H1 (cell line): ENCODE measurements around the gene SLC6A18. TPM values are rescaled to one million over a fixed set of nuclear protein-coding genes. Genes with fewer than 3 reads are reported as not detected.

ENCODE experiments used
- CTCF ChIA-PET: fragments of 300-600 bp; sonication (Branson Sonifier 250); formaldehyde crosslinking; loops from one replicate; lab custom pipeline; 2021; ENCODE audit not compliant: partially characterized antibody; lab: Charles Lee
- POLR2A ChIA-PET: fragments of 300-600 bp; sonication (Branson Sonifier 250); formaldehyde crosslinking; loops from one replicate; lab custom pipeline; 2021; ENCODE audit warnings: inconsistent platforms; ENCODE audit not compliant: partially characterized antibody; lab: Charles Lee
- DNase-seq, 2 experiments: peaks; one replicate each; pipeline versions ENCODE4 v3.0.0 to v3.0.0-alpha.2; 2010 to 2022; ENCODE audit warnings: low spot score in 2 of 2, low read depth in 1 of 2, mixed read lengths in 1 of 2
- FAIRE-seq: peaks from 2 replicates; lab custom pipeline; 2011; peaks lifted over from hg19 to GRCh38; lab: Jason Lieb, UNC
- H2AFZ ChIP-seq: 2 replicates; pipeline ENCODE4 v1.8.1; 2012; ENCODE audit warnings: low read length, inconsistent platforms
- H2AK5ac ChIP-seq: 2 replicates; pipeline ENCODE4 v1.6.1; 2013; ENCODE audit warnings: low read depth, low read length
- H2BK120ac ChIP-seq: replicated peaks from 2 replicates; pipeline ENCODE3; 2013; ENCODE audit warnings: low read depth, low read length, inconsistent platforms
- H2BK12ac ChIP-seq: 2 replicates; pipeline ENCODE4 v1.6.1; 2013; ENCODE audit warnings: low read depth, low read length
- H2BK15ac ChIP-seq: 2 replicates; pipeline ENCODE4 v1.6.1; 2013; ENCODE audit warnings: low read length
- H2BK20ac ChIP-seq: 2 replicates; pipeline ENCODE4 v1.6.1; 2013; ENCODE audit warnings: low read length
- H2BK5ac ChIP-seq: 2 replicates; pipeline ENCODE4 v1.6.1; 2013; ENCODE audit warnings: low read depth, low read length
- H3K14ac ChIP-seq: 2 replicates; pipeline ENCODE4 v1.6.1; 2013; ENCODE audit warnings: inconsistent platforms; ENCODE audit not compliant: insufficient read length
- H3K18ac ChIP-seq: 2 replicates; pipeline ENCODE4 v1.6.1; 2013; ENCODE audit warnings: low read length; ENCODE audit errors: extremely low read depth
- H3K23ac ChIP-seq: 2 replicates; pipeline ENCODE4 v1.6.1; 2013; ENCODE audit warnings: inconsistent platforms; ENCODE audit not compliant: insufficient read length
- H3K23me2 ChIP-seq: 2 replicates; pipeline ENCODE4 v1.6.1; 2013; ENCODE audit warnings: low read depth, low read length
- H3K27ac ChIP-seq: 2 replicates; pipeline ENCODE4 v1.6.1; 2011; ENCODE audit warnings: low read depth, low read length, inconsistent platforms
- H3K27me3 ChIP-seq, 4 experiments: replicated peaks in 1 of 4; 1 replicate in 1 of 4; 2 replicates in 3 of 4; pipeline versions ENCODE4 v1.6.1 to v1.8.1; 2011 to 2013; ENCODE audit warnings: low read length in 3 of 4, mild to moderate bottlenecking in 3 of 4, inconsistent platforms in 2 of 4, mixed read lengths in 2 of 4, moderate library complexity in 1 of 4; ENCODE audit not compliant: control insufficient read depth in 3 of 4, insufficient read depth in 3 of 4; ENCODE audit errors: extremely low read depth in 1 of 4
- H3K36me3 ChIP-seq, 4 experiments: 2 replicates each; pipeline versions ENCODE4 v1.6.1 to v1.8.1; 2011 to 2013; ENCODE audit warnings: mild to moderate bottlenecking in 4 of 4, low read length in 3 of 4, moderate library complexity in 2 of 4, control low read depth in 1 of 4, inconsistent platforms in 1 of 4; ENCODE audit not compliant: insufficient read depth in 4 of 4, control insufficient read depth in 2 of 4
- H3K4ac ChIP-seq: replicated peaks from 2 replicates; pipeline ENCODE3; 2013; ENCODE audit warnings: low read length, low read depth, mixed read lengths, inconsistent platforms; ENCODE audit not compliant: insufficient read length
- H3K4me1 ChIP-seq, 4 experiments: replicated peaks in 1 of 4; 1 replicate in 1 of 4; 2 replicates in 3 of 4; pipeline versions ENCODE4 v1.6.1 to v1.8.1; 2011 to 2013; ENCODE audit warnings: low read length in 3 of 4, inconsistent platforms in 2 of 4, mixed read lengths in 1 of 4; ENCODE audit not compliant: insufficient read depth in 4 of 4, control insufficient read depth in 3 of 4
- H3K4me2 ChIP-seq, 2 experiments: 2 replicates each; pipeline versions ENCODE4 v1.6.1 to v1.8.1; 2011 to 2013; ENCODE audit warnings: low read depth in 2 of 2, low read length in 2 of 2, control low read depth in 1 of 2, inconsistent platforms in 1 of 2, mild to moderate bottlenecking in 1 of 2; ENCODE audit not compliant: insufficient read depth in 1 of 2
- H3K4me3 ChIP-seq, 4 experiments: fragments of 200-600, 300-600 bp in 1 of 4; sonication (generic), shearing (Covaris generic), sonication (Bioruptor Twin) in 1 of 4; 2 replicates each; pipeline versions ENCODE4 v1.5.1 to v1.8.1; 2011 to 2016; ENCODE audit warnings: low read length in 4 of 4, low read depth in 3 of 4, control low read depth in 2 of 4, inconsistent platforms in 2 of 4, mild to moderate bottlenecking in 2 of 4, mixed read lengths in 1 of 4, moderate library complexity in 1 of 4; ENCODE audit not compliant: insufficient read depth in 2 of 4; ENCODE audit errors: extremely low read depth in 1 of 4
- H3K56ac ChIP-seq: replicated peaks from 2 replicates; pipeline ENCODE3; 2013; ENCODE audit warnings: low read depth, mild to moderate bottlenecking, mixed read lengths, low read length, inconsistent platforms; ENCODE audit not compliant: insufficient read length
- H3K79me1 ChIP-seq: 2 replicates; pipeline ENCODE4 v1.6.1; 2013; ENCODE audit warnings: low read depth, low read length, control low read depth
- H3K79me2 ChIP-seq, 2 experiments: 2 replicates each; pipeline versions ENCODE4 v1.6.1 to v1.8.1; 2012 to 2013; ENCODE audit warnings: low read length in 2 of 2, mild to moderate bottlenecking in 2 of 2, inconsistent platforms in 1 of 2; ENCODE audit not compliant: insufficient read depth in 2 of 2, control insufficient read depth in 1 of 2
- H3K9ac ChIP-seq, 4 experiments: replicated peaks in 1 of 4; 1 replicate in 1 of 4; 2 replicates in 3 of 4; pipeline versions ENCODE4 v1.6.1 to v1.8.1; 2011 to 2013; ENCODE audit warnings: low read depth in 3 of 4, low read length in 3 of 4, control low read depth in 2 of 4, mild to moderate bottlenecking in 2 of 4, moderate library complexity in 2 of 4, inconsistent platforms in 1 of 4; ENCODE audit errors: extremely low read depth in 1 of 4
- H3K9me3 ChIP-seq, 2 experiments: 2 replicates each; pipeline versions ENCODE4 v1.6.1 to v1.8.1; 2012 to 2013; ENCODE audit warnings: mild to moderate bottlenecking in 2 of 2, moderate library complexity in 2 of 2, control low read depth in 1 of 2, inconsistent platforms in 1 of 2, low read depth in 1 of 2, low read length in 1 of 2, mixed read lengths in 1 of 2; ENCODE audit not compliant: insufficient read depth in 2 of 2
- H4K20me1 ChIP-seq, 2 experiments: replicated peaks in 1 of 2; 2 replicates each; pipeline versions ENCODE3 to v1.8.1; 2011 to 2013; ENCODE audit warnings: inconsistent platforms in 2 of 2, low read length in 2 of 2, mild to moderate bottlenecking in 1 of 2; ENCODE audit not compliant: insufficient read depth in 2 of 2, control insufficient read depth in 1 of 2
- H4K5ac ChIP-seq: 2 replicates; pipeline ENCODE4 v1.6.1; 2013; ENCODE audit warnings: low read length, low read depth, mixed read lengths, inconsistent platforms; ENCODE audit not compliant: insufficient read length
- H4K8ac ChIP-seq: 2 replicates; pipeline ENCODE4 v1.8.0; 2013; ENCODE audit warnings: mild to moderate bottlenecking, moderate library complexity, low read length, inconsistent platforms; ENCODE audit not compliant: insufficient read depth; ENCODE audit errors: extremely low read depth
- H4K91ac ChIP-seq: replicated peaks from 2 replicates; pipeline ENCODE3; 2013; ENCODE audit warnings: low read length, mixed read lengths, inconsistent platforms; ENCODE audit not compliant: insufficient read length
- CBX8 ChIP-seq: fragments of 300-800, 300-1000 bp; sonication (generic); IDR thresholded peaks from 2 replicates; pipeline ENCODE4 v1.7.1; 2016; ENCODE audit warnings: low read depth, low read length, borderline replicate concordance
- CHD2 ChIP-seq: IDR thresholded peaks from 2 replicates; pipeline ENCODE4 v1.6.1; 2012; ENCODE audit warnings: low read length, improper control_type of control experiment
- POU5F1 ChIP-seq: IDR thresholded peaks from 2 replicates; pipeline ENCODE4 v1.6.1; 2011; ENCODE audit warnings: low read depth, mild to moderate bottlenecking, low read length, moderate library complexity
- RAD21 ChIP-seq, 2 experiments: IDR thresholded peaks in 1 of 2; conservative IDR thresholded peaks in 1 of 2; 2 replicates each; pipeline ENCODE4 v1.6.1; 2011; ENCODE audit warnings: low read depth in 2 of 2, low read length in 2 of 2, improper control_type of control experiment in 1 of 2, inconsistent platforms in 1 of 2, mild to moderate bottlenecking in 1 of 2, moderate library complexity in 1 of 2
- SIX5 ChIP-seq: IDR thresholded peaks from 2 replicates; pipeline ENCODE4 v1.6.1; 2011; ENCODE audit warnings: mild to moderate bottlenecking, low read depth, low read length
- TAF1 ChIP-seq: IDR thresholded peaks from 2 replicates; pipeline ENCODE4 v1.6.1; 2011; ENCODE audit warnings: mild to moderate bottlenecking, low read depth, low read length
- ZNF274 ChIP-seq: IDR thresholded peaks from 2 replicates; pipeline ENCODE4 v1.7.0; 2012; ENCODE audit warnings: low read length, borderline replicate concordance; ENCODE audit errors: extremely low read depth
- WGBS, 2 experiments: shearing (Covaris generic) in 1 of 2; methylation state at CpG; one replicate each; pipeline versions ENCODE4 v1.1.6 to v1.1.7; 2013 to 2015; ENCODE audit warnings: low lambda C conversion rate in 2 of 2, mixed read lengths in 2 of 2, inconsistent platforms in 1 of 2, low coverage in 1 of 2, missing lambda C conversion rate in 1 of 2; ENCODE audit not compliant: insufficient replicate concordance in 2 of 2, insufficient coverage in 1 of 2, insufficient read length in 1 of 2; ENCODE audit errors: extremely low coverage in 1 of 2, missing lambda C conversion rate in 1 of 2; 5-methylcytosine and 5-hydroxymethylcytosine counted together
- polyA plus RNA-seq, 7 experiments: library from polyadenylated mRNA; depleted of rRNA in 3 of 7; stranded (reverse) in 5 of 7; unstranded in 2 of 7; fragments of >200 nt in 5 of 7; fragments of 200-250 nt in 2 of 7; gene quantifications; 1 replicate in 5 of 7; 2 replicates in 1 of 7; 4 replicates in 1 of 7; pipeline versions ENCODE4 v1.2.1 to v1.2.3, GENCODE V29; 2011 to 2013; ENCODE audit warnings: missing spikeins in 2 of 7, mixed read lengths in 2 of 7
- total RNA-seq: library from RNA; stranded (reverse); fragmentation: NEBNext Ultra II Directional; extraction: Animal tissue kit (Norgen Biotek cat#: 25700); gene quantifications from 2 replicates; pipeline ENCODE4 v1.2.1, GENCODE V29; 2021

SLC6A18 gene
- total and polyA plus RNA-seq, 2 of the 8 experiments (the other 6 are each of a cell fraction or from before 2014, with no cell fraction given), result not detected

DNA sequence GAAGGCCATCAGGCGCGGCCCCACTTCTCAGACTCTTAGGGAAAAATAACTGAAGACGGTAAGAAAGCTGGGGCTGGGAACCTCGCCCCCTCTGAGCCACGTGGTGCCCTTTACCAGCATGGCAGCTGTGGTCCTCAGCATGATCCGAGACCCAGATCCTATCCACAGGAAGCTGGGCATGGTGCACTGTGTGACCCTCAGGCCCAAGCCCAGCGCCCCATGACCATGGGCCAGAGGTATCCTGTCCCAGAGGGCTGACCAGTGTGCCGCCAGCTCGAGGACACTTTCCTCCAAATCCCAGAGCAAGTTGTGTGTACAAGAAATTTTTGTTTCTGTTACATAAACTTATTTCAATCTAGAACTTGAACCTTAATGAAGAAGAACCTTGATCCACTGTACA lies 41.6 kb downstream of the SLC6A18 start:
- no peak overlapping the region for H2BK12ac ChIP-seq
- H4K8ac ChIP-seq, result no peak overlapping the region
- no peak overlapping the region for H3K9ac ChIP-seq
- H2BK15ac ChIP-seq, result no peak overlapping the region
- FAIRE-seq, result no peak
- H2AFZ ChIP-seq, result no peak overlapping the region
- no peak overlapping the region for H4K5ac ChIP-seq
- no peak overlapping the region for H3K14ac ChIP-seq
- H3K4ac ChIP-seq, result no peak overlapping the region
- H3K18ac ChIP-seq, result no peak overlapping the region
- TF ChIP-seq SIX5 (no peak), ZNF274 (no peak), TAF1 (no peak), CHD2 (no peak), POU5F1 (no peak), RAD21 (IDR thresholded peaks at IDR 0.05 in 1 of 2, conservative IDR thresholded peaks at IDR 0.05 in 1 of 2; ENCODE audit: low read depth in 2 of 2, low read length in 2 of 2) (no peak), CBX8 (no peak)
- H3K23ac ChIP-seq, result no peak overlapping the region
- H2BK5ac ChIP-seq, result no peak overlapping the region
- H3K4me1 ChIP-seq, result no peaks in the 10 kb centered on the region
- H3K79me1 ChIP-seq, result no peaks in the 10 kb centered on the region
- H3K36me3 ChIP-seq, result peaks cover 2 to 52% (median 10%) of the 10 kb centered on the region in 4 experiments; a peak in 6 of 8 replicates
- WGBS, 2 experiments, result 89% methylated on average over 9 of the region's 9 CpGs; no CpG with 5 or more reads in 1 of the 2 experiments
- POLR2A ChIA-PET, result no interaction called here
- no peak overlapping the region for H3K4me3 ChIP-seq
- H3K79me2 ChIP-seq, result no peaks in the 10 kb centered on the region
- H3K9me3 ChIP-seq, result peaks cover 19 to 38% of the 10 kb centered on the region in 2 experiments
- no peak overlapping the region for H2BK120ac ChIP-seq
- no peaks in the 10 kb centered on the region for H3K27me3 ChIP-seq
- H3K4me2 ChIP-seq, result no peak overlapping the region
- H4K20me1 ChIP-seq, result peaks cover 0 to 2% of the 10 kb centered on the region in 2 experiments
- H2AK5ac ChIP-seq, result no peak overlapping the region
- no peak overlapping the region for H3K56ac ChIP-seq
- no peak overlapping the region for H3K27ac ChIP-seq
- DNase-seq, result no peak
- H4K91ac ChIP-seq, result no peak overlapping the region
- no peaks in the 10 kb centered on the region for H3K23me2 ChIP-seq
- CTCF ChIA-PET, result no interaction called here
- H2BK20ac ChIP-seq, result no peak overlapping the region
